KMS-11 (cell line): Measurements from ENCODE around the gene PCSK6.

Experiments used
- H2AFZ ChIP-seq: fragments of 200-600 bp; sonication (generic); 2 replicates; pipeline ENCODE4 v1.6.1; 2016; ENCODE audit warnings: antibody characterized with exemption, mixed run types, low read depth
- H3K27ac ChIP-seq: fragments of 200-600 bp; sonication (generic); 2 replicates; pipeline ENCODE4 v1.6.1; 2016; ENCODE audit warnings: mild to moderate bottlenecking, mixed run types
- H3K27me3 ChIP-seq: fragments of 200-600 bp; sonication (generic); 2 replicates; pipeline ENCODE4 v1.6.1; 2017; ENCODE audit warnings: mild to moderate bottlenecking, low read depth, mixed run types, moderate library complexity; ENCODE audit not compliant: insufficient read depth
- H3K36me3 ChIP-seq: fragments of 200-600 bp; sonication (generic); 2 replicates; pipeline ENCODE4 v1.6.1; 2017; ENCODE audit warnings: mild to moderate bottlenecking, mixed run types; ENCODE audit not compliant: insufficient read depth
- H3K4me1 ChIP-seq: fragments of 200-600 bp; sonication (generic); 2 replicates; pipeline ENCODE4 v1.6.1; 2016; ENCODE audit warnings: mild to moderate bottlenecking, low read depth, mixed run types; ENCODE audit not compliant: poor library complexity, severe bottlenecking
- H3K4me2 ChIP-seq: fragments of 200-600 bp; sonication (generic); 2 replicates; pipeline ENCODE4 v1.7.0; 2016; ENCODE audit warnings: mild to moderate bottlenecking, mixed run types
- H3K4me3 ChIP-seq: fragments of 200-600 bp; sonication (generic); IDR thresholded peaks from 2 replicates; pipeline ENCODE4 v1.6.1; 2017; ENCODE audit warnings: low read depth, low read length, mixed read lengths; ENCODE audit not compliant: insufficient read depth
- H3K79me2 ChIP-seq: fragments of 200-600 bp; sonication (generic); 2 replicates; pipeline ENCODE4 v1.6.1; 2016; ENCODE audit warnings: low read depth, mixed run types; ENCODE audit not compliant: insufficient read depth
- H3K9ac ChIP-seq: fragments of 200-600 bp; sonication (generic); 2 replicates; pipeline ENCODE4 v1.6.1; 2016; ENCODE audit warnings: mild to moderate bottlenecking, mixed run types
- H4K20me1 ChIP-seq: fragments of 200-600 bp; sonication (generic); 2 replicates; pipeline ENCODE4 v1.6.1; 2016; ENCODE audit warnings: mild to moderate bottlenecking, mixed run types; ENCODE audit not compliant: insufficient read depth
- TF ChIP-seq, protein P1 (sequence below): fragments of 200-600 bp; sonication (generic); conservative IDR thresholded peaks from 2 replicates; pipeline ENCODE4 v1.6.1; 2017; ENCODE audit warnings: low read depth, mild to moderate bottlenecking, antibody characterized with exemption, low read length, moderate library complexity, mixed read lengths

Gene PCSK6

DNA sequence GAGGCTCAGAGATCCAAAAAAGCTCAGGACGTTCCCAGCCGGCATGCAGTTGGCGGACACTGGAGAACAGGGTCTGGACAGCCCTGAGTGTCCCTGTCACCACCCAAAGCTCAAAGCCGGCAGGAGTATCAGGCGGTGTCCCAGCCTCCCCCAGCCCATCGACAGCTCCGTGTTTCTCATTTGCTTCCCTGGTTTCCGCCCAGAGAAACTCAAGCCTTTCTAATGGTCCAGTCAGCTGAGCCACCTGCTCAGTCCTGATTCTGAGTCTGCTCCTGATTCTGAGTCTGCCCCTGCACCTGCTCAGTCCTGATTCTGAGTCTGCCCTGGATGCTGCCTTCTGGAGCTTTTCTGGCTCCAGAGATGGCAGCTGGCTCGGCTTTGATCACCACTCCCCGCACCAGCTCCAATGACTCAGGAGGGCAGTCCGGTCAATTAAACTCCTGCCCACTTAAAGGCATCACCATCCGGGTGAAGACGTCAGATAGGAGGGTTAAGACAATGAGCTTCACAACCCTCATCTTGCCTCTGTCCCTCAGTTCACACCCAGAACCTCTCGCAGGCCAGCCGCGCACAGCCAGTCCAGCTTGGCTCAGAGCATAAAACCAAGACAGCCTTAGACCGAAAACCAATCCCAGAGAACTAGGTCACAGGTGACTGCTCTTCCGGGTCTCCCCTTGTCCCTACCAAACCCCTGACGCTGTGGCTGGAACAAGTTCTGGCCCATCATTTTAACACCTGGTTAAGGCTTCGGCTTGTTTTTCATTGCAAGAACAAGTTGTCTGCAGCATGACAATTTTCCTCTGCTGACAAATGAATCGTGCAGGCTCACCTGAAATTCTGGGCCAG, 6.8 kb downstream of the PCSK6 start:
- Histone ChIP-seq H3K4me1 (no peaks in the 10 kb centered on the region), H3K27ac (no peak overlapping the region), H2AFZ (no peak overlapping the region), H3K4me3 (no peak overlapping the region), H3K4me2 (no peak overlapping the region), H3K9ac (no peak overlapping the region), H3K79me2 (no peaks in the 10 kb centered on the region), H3K27me3 (no peaks in the 10 kb centered on the region), H3K36me3 (no peaks in the 10 kb centered on the region), H4K20me1 (no peaks in the 10 kb centered on the region)
- TF ChIP-seq, protein P1, sequence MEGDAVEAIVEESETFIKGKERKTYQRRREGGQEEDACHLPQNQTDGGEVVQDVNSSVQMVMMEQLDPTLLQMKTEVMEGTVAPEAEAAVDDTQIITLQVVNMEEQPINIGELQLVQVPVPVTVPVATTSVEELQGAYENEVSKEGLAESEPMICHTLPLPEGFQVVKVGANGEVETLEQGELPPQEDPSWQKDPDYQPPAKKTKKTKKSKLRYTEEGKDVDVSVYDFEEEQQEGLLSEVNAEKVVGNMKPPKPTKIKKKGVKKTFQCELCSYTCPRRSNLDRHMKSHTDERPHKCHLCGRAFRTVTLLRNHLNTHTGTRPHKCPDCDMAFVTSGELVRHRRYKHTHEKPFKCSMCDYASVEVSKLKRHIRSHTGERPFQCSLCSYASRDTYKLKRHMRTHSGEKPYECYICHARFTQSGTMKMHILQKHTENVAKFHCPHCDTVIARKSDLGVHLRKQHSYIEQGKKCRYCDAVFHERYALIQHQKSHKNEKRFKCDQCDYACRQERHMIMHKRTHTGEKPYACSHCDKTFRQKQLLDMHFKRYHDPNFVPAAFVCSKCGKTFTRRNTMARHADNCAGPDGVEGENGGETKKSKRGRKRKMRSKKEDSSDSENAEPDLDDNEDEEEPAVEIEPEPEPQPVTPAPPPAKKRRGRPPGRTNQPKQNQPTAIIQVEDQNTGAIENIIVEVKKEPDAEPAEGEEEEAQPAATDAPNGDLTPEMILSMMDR = no peak

DNA sequence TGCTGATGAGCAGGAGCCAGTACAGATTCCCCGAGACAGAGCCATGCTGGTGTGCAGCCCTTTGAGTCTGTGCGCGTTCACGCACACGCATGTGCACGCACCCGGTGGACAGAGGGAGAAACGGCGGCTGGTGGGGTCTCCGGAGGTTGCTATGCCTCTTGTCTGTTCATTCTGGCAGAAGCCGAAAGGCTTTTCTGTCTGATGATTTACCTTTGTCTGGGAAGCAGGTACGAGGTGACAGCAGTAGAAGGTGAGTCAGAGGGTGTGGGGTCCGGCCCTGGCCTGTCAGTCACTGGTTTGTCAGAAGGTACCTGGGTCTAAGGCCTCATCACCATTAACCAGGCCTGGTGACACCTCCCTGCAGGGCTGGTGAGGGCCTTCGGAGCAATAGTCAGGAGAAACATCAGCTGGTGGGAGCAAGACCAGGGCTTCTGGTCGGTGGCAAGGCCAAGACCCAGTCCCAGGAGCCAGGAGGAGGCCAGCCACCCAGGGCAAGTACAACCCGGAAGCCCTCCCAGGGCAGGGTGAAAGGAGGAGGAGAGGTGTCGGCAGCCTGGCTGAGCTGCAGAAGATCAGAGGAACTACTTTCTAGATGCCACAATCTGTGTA, 7.5 kb downstream of the PCSK6 start:
- Histone ChIP-seq H3K4me1 (no peaks in the 10 kb centered on the region), H3K36me3 (no peaks in the 10 kb centered on the region), H3K4me3 (no peak overlapping the region), H3K27ac (no peak overlapping the region), H3K79me2 (no peaks in the 10 kb centered on the region), H2AFZ (no peak overlapping the region), H3K9ac (no peak overlapping the region), H3K27me3 (no peaks in the 10 kb centered on the region), H4K20me1 (no peaks in the 10 kb centered on the region), H3K4me2 (no peak overlapping the region)
- TF ChIP-seq, protein P1 = no peak

DNA sequence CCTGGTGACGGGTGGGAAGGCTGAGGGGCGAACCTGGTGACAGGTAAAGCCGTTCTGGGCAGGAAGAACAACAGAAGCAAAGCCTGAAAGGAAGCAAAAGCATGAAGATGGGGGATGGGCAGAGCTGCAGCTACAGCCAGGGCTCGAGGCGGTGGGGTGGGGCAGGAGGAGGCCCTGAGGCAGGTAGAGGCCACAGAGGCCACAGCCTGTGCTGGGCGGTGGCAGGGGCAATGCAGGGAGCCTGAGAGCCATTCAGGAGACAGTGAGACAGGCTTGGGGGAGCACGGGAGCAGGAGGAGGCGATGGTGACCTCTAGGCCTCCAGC, 8.2 kb downstream of the PCSK6 start:
- H3K27ac ChIP-seq = no peak overlapping the region
- no peaks in the 10 kb centered on the region for H4K20me1 ChIP-seq
- H2AFZ ChIP-seq = no peak overlapping the region
- TF ChIP-seq, protein P1 = no peak
- H3K79me2 ChIP-seq = no peaks in the 10 kb centered on the region
- H3K27me3 ChIP-seq = no peaks in the 10 kb centered on the region
- H3K9ac ChIP-seq = no peak overlapping the region
- no peak overlapping the region for H3K4me2 ChIP-seq
- no peak overlapping the region for H3K4me3 ChIP-seq
- H3K4me1 ChIP-seq = no peaks in the 10 kb centered on the region
- H3K36me3 ChIP-seq = no peaks in the 10 kb centered on the region

DNA sequence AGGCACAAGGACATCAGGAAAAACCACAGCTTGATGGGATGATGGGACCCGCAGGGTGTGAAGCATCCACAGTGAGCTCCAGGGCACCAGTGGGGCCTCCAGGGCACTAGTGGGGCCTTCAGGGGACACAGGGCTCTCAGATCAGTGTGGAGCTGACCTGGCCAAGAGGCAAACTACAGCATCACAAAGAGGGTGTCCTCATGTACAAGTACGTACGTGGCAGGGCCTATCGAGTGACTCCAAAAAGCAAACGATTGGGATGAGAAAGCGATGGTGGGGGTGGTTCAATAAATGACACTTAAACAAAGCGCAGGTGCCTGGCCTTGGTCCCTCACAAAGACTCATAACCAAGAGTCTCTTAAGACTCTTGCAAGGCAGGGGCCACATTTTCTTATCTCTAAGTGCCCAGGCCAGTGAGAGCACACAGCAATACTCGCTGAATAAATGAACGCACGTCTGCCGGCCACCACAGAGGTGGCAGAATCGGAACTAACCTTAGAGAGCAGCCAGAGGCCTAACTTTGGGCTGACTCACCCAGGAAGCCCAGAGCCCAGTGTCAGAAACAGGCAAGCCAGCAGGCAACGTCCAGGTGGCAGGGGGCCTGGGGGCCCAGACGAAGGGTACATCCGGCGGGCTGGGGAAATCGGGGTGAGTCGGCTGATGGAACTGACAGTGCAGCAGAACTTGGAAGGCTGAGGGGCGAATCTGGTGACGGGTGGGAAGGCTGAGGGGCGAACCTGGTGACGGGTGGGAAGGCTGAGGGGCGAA, 8.7 kb downstream of the PCSK6 start:
- H3K79me2 ChIP-seq = no peaks in the 10 kb centered on the region
- H3K9ac ChIP-seq = no peak overlapping the region
- H2AFZ ChIP-seq = no peak overlapping the region
- no peak overlapping the region for H3K4me3 ChIP-seq
- H3K36me3 ChIP-seq = no peaks in the 10 kb centered on the region
- no peaks in the 10 kb centered on the region for H3K27me3 ChIP-seq
- no peak overlapping the region for H3K27ac ChIP-seq
- no peaks in the 10 kb centered on the region for H3K4me1 ChIP-seq
- H3K4me2 ChIP-seq = no peak overlapping the region
- H4K20me1 ChIP-seq = no peaks in the 10 kb centered on the region
- TF ChIP-seq, protein P1 = no peak
